ENCODE measurements around the gene MAD2L1BP. TPM values are rescaled to one million over a fixed set of nuclear protein-coding genes. Genes with fewer than 3 reads are reported as not detected.
A peak's percentile ranks its signal among the peaks of the same experiment; 100 is the strongest.

Gene MAD2L1BP
- total RNA-seq, 2 experiments from 2014 or later = 37.9 to 41.1 TPM

- no peak for ATAC-seq
- Mint-ChIP-seq H3K27ac (no peak overlapping the region), H3K36me3 (peaks cover 10% of the 10 kb centered on the region), H3K4me1 (peaks cover 33% of the 10 kb centered on the region), H3K27me3 (no peaks in the 10 kb centered on the region), H3K4me3 (no peak overlapping the region), H3K9me3 (ENCODE audit: low read depth) (no peaks in the 10 kb centered on the region)
- DNase-seq = no peak
- CTCF ChIA-PET = interaction anchor here (0.9 kb wide), 1 partner anchor 407 kb away, joined by 4 read pairs; no protein-coding TSS in a partner anchor
These were observed 36.4 kb downstream of the MAD2L1BP start for GRCh38 chr6:43671801-43672690.

- Mint-ChIP-seq H3K9me3 (ENCODE audit: low read depth) (no peaks in the 10 kb centered on the region), H3K27ac (no peak overlapping the region), H3K27me3 (no peaks in the 10 kb centered on the region), H3K4me1 (peaks cover 20% of the 10 kb centered on the region), H3K36me3 (peaks cover 18% of the 10 kb centered on the region), H3K4me3 (no peak overlapping the region)
- CTCF ChIA-PET = interaction anchor here (0.7 to 1.4 kb wide), 3 partner anchors 11 to 101 kb away, joined by 3 read pairs; no protein-coding TSS in a partner anchor
- ATAC-seq (no peak), DNase-seq (no peak)
These were observed 37.9 kb downstream of the MAD2L1BP start for GRCh38 chr6:43673444-43674084.

GRCh38 chr6:43674291-43674690 is 38.7 kb downstream of the MAD2L1BP start:
- no peaks in the 10 kb centered on the region for H3K27me3 Mint-ChIP-seq
- H3K4me3 Mint-ChIP-seq = no peak overlapping the region
- no peaks in the 10 kb centered on the region for H3K9me3 Mint-ChIP-seq (ENCODE audit: low read depth)
- CTCF ChIA-PET = interaction anchor here (0.7 to 1.9 kb wide), 3 partner anchors 8 to 100 kb away, joined by 3 to 8 read pairs (median 3); no protein-coding TSS in a partner anchor
- no peak overlapping the region for H3K27ac Mint-ChIP-seq
- ATAC-seq (no peak), DNase-seq (no peak)
- peaks cover 20% of the 10 kb centered on the region for H3K36me3 Mint-ChIP-seq
- H3K4me1 Mint-ChIP-seq = peaks cover 17% of the 10 kb centered on the region

- no peak overlapping the region for H3K27ac Mint-ChIP-seq
- H3K4me1 Mint-ChIP-seq = peaks cover 13% of the 10 kb centered on the region
- H3K9me3 Mint-ChIP-seq (ENCODE audit: low read depth) = no peaks in the 10 kb centered on the region
- CTCF ChIA-PET = interaction anchor here (1.1 to 1.9 kb wide), 2 partner anchors 8 to 14 kb away, joined by 4 to 8 read pairs; no protein-coding TSS in a partner anchor
- no peaks in the 10 kb centered on the region for H3K27me3 Mint-ChIP-seq
- DNase-seq = no peak
- no peak for ATAC-seq
- H3K4me3 Mint-ChIP-seq = no peak overlapping the region
- H3K36me3 Mint-ChIP-seq = peaks cover 21% of the 10 kb centered on the region
These were observed 39.3 kb downstream of the MAD2L1BP start for GRCh38 chr6:43674921-43675320.

GRCh38 chr6:43676962-43677606 is 41.4 kb downstream of the MAD2L1BP start:
- H3K4me3 Mint-ChIP-seq = no peak overlapping the region
- CTCF ChIA-PET = interaction anchor here (0.8 to 1.1 kb wide), 2 partner anchors 9 to 10 kb away, joined by 3 read pairs; no protein-coding TSS in a partner anchor
- no peaks in the 10 kb centered on the region for H3K9me3 Mint-ChIP-seq (ENCODE audit: low read depth)
- no peak for DNase-seq
- H3K4me1 Mint-ChIP-seq = peaks cover 3% of the 10 kb centered on the region
- H3K36me3 Mint-ChIP-seq = peaks cover 28% of the 10 kb centered on the region
- no peak for ATAC-seq
- no peaks in the 10 kb centered on the region for H3K27me3 Mint-ChIP-seq
- no peak overlapping the region for H3K27ac Mint-ChIP-seq

GRCh38 chr6:43677759-43678158 is 42.1 kb downstream of the MAD2L1BP start:
- peaks cover 29% of the 10 kb centered on the region for H3K36me3 Mint-ChIP-seq
- H3K4me1 Mint-ChIP-seq = peaks cover 5% of the 10 kb centered on the region
- no peak for ATAC-seq
- no peak overlapping the region for H3K27ac Mint-ChIP-seq
- no peaks in the 10 kb centered on the region for H3K9me3 Mint-ChIP-seq (ENCODE audit: low read depth)
- no peaks in the 10 kb centered on the region for H3K27me3 Mint-ChIP-seq
- H3K4me3 Mint-ChIP-seq = no peak overlapping the region
- CTCF ChIA-PET = interaction anchor here (0.7 to 1.5 kb wide), 4 partner anchors 8 to 12 kb away, joined by 3 to 5 read pairs (median 3); no protein-coding TSS in a partner anchor
- no peak for DNase-seq

GRCh38 chr6:43678341-43678740 is 42.7 kb downstream of the MAD2L1BP start:
- Mint-ChIP-seq H3K27me3 (no peaks in the 10 kb centered on the region), H3K9me3 (ENCODE audit: low read depth) (no peaks in the 10 kb centered on the region), H3K4me3 (no peak overlapping the region), H3K4me1 (peaks cover 8% of the 10 kb centered on the region), H3K36me3 (peaks cover 33% of the 10 kb centered on the region), H3K27ac (no peak overlapping the region)
- DNase-seq (no peak), ATAC-seq (no peak)
- CTCF ChIA-PET = interaction anchor here (0.7 to 1.5 kb wide), 4 partner anchors 9 to 91 kb away, joined by 3 to 6 read pairs (median 5); partner anchors contain the start of gene VEGFA

- Mint-ChIP-seq H3K27ac (no peak overlapping the region), H3K27me3 (no peaks in the 10 kb centered on the region), H3K4me3 (no peak overlapping the region), H3K4me1 (peaks cover 11% of the 10 kb centered on the region), H3K9me3 (ENCODE audit: low read depth) (no peaks in the 10 kb centered on the region), H3K36me3 (peaks cover 31% of the 10 kb centered on the region)
- CTCF ChIA-PET = interaction anchor here (1.1 to 1.5 kb wide), 3 partner anchors 9 to 91 kb away, joined by 5 to 6 read pairs (median 5); partner anchors contain the start of gene VEGFA
- no peak for ATAC-seq
- DNase-seq = no peak
These were observed 43.4 kb downstream of the MAD2L1BP start for GRCh38 chr6:43679057-43679456.

GRCh38 chr6:43680308-43681200 is 44.9 kb downstream of the MAD2L1BP start:
- CTCF ChIA-PET = interaction anchor here (0.7 to 1.7 kb wide), 5 partner anchors 10 to 89 kb away, joined by 3 to 11 read pairs (median 4); no protein-coding TSS in a partner anchor
- Mint-ChIP-seq H3K36me3 (peaks cover 31% of the 10 kb centered on the region), H3K27me3 (no peaks in the 10 kb centered on the region), H3K4me1 (peaks cover 20% of the 10 kb centered on the region), H3K9me3 (ENCODE audit: low read depth) (no peaks in the 10 kb centered on the region), H3K27ac (no peak overlapping the region), H3K4me3 (no peak overlapping the region)
- no peak for DNase-seq
- ATAC-seq = no peak

GRCh38 chr6:43681303-43681702 is 45.7 kb downstream of the MAD2L1BP start:
- CTCF ChIA-PET = interaction anchor here (1.1 to 1.7 kb wide), 3 partner anchors 12 to 25 kb away, joined by 4 to 11 read pairs (median 4); no protein-coding TSS in a partner anchor
- no peak for ATAC-seq
- no peaks in the 10 kb centered on the region for H3K9me3 Mint-ChIP-seq (ENCODE audit: low read depth)
- peaks cover 25% of the 10 kb centered on the region for H3K4me1 Mint-ChIP-seq
- H3K36me3 Mint-ChIP-seq = peaks cover 29% of the 10 kb centered on the region
- no peak overlapping the region for H3K27ac Mint-ChIP-seq
- no peak overlapping the region for H3K4me3 Mint-ChIP-seq
- no peaks in the 10 kb centered on the region for H3K27me3 Mint-ChIP-seq
- DNase-seq = no peak

GRCh38 chr6:43682724-43683429 is 47.2 kb downstream of the MAD2L1BP start:
- peak overlapping the region; percentile 45 for H3K27ac Mint-ChIP-seq
- H3K27me3 Mint-ChIP-seq = no peaks in the 10 kb centered on the region
- no peaks in the 10 kb centered on the region for H3K9me3 Mint-ChIP-seq (ENCODE audit: low read depth)
- H3K4me3 Mint-ChIP-seq = no peak overlapping the region
- ATAC-seq (no peak), DNase-seq (no peak)
- CTCF ChIA-PET = interaction anchor here (0.8 kb wide), 1 partner anchor 15 kb away, joined by 4 read pairs; no protein-coding TSS in a partner anchor
- H3K36me3 Mint-ChIP-seq = peaks cover 24% of the 10 kb centered on the region
- H3K4me1 Mint-ChIP-seq = peaks cover 35% of the 10 kb centered on the region

Measured in activated CD8-positive, alpha-beta memory T cell treated with anti-CD3 and anti-CD28 coated beads, Interleukin-2, amount 10 ng/mL, durations not matched to agents 7 days and 5 days (primary cell).